ENCODE results near the gene EWSR1.

DNA sequence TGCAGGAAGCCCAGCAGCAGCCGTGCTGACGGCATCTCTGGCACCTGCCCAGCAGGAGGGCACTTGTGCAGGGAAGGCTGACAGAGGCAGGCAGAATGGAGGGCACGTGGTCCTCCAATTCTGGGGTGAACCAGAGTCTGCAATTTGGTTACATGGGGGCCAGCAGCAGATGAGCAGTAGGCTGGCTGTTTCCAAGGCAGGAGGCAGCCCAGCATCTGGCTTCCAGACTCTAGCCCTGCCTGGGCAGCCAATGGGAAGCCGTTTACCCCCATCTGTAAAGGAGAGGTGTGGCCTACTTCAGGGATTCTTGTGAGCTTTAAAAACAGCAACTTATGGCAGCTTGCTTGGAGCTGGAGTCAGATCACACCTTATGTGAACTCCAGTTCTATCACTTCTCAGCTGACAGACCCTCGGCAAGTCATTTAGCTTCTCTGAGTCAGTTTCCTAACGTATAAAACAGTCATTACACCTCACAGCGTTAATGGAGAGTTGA lies 75.3 kb downstream of the EWSR1 start:
- TF ChIP-seq, protein P1, sequence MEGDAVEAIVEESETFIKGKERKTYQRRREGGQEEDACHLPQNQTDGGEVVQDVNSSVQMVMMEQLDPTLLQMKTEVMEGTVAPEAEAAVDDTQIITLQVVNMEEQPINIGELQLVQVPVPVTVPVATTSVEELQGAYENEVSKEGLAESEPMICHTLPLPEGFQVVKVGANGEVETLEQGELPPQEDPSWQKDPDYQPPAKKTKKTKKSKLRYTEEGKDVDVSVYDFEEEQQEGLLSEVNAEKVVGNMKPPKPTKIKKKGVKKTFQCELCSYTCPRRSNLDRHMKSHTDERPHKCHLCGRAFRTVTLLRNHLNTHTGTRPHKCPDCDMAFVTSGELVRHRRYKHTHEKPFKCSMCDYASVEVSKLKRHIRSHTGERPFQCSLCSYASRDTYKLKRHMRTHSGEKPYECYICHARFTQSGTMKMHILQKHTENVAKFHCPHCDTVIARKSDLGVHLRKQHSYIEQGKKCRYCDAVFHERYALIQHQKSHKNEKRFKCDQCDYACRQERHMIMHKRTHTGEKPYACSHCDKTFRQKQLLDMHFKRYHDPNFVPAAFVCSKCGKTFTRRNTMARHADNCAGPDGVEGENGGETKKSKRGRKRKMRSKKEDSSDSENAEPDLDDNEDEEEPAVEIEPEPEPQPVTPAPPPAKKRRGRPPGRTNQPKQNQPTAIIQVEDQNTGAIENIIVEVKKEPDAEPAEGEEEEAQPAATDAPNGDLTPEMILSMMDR (IDR thresholded peaks at IDR 0.05; ENCODE audit: borderline replicate concordance, extremely low read depth, low read length, poor library complexity, severe bottlenecking): no peak
- no peak for TF ChIP-seq EZH2 (IDR thresholded peaks at IDR 0.05; ENCODE audit: borderline replicate concordance, low read depth, low read length, severe bottlenecking)

Data from DND-41 (cell line).